GM10266 (cell line): ENCODE measurements around the gene NIPA2.

Experiments
- DNase-seq: peaks from one replicate; pipeline ENCODE4 v3.0.0; 2012; ENCODE audit errors: extremely low spot score
- TF ChIP-seq, protein P1 (sequence below): IDR thresholded peaks from 2 replicates; pipeline ENCODE4 v1.5.1; 2012; ENCODE audit warnings: mild to moderate bottlenecking, low read depth; ENCODE audit not compliant: control insufficient read depth, insufficient read depth; ENCODE audit errors: missing control alignments

NIPA2 gene

GRCh38 chr15:22868928-22869327 lies 30.5 kb downstream of the NIPA2 start:
- TF ChIP-seq, protein P1, sequence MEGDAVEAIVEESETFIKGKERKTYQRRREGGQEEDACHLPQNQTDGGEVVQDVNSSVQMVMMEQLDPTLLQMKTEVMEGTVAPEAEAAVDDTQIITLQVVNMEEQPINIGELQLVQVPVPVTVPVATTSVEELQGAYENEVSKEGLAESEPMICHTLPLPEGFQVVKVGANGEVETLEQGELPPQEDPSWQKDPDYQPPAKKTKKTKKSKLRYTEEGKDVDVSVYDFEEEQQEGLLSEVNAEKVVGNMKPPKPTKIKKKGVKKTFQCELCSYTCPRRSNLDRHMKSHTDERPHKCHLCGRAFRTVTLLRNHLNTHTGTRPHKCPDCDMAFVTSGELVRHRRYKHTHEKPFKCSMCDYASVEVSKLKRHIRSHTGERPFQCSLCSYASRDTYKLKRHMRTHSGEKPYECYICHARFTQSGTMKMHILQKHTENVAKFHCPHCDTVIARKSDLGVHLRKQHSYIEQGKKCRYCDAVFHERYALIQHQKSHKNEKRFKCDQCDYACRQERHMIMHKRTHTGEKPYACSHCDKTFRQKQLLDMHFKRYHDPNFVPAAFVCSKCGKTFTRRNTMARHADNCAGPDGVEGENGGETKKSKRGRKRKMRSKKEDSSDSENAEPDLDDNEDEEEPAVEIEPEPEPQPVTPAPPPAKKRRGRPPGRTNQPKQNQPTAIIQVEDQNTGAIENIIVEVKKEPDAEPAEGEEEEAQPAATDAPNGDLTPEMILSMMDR: no peak
- no peak for DNase-seq

DNA sequence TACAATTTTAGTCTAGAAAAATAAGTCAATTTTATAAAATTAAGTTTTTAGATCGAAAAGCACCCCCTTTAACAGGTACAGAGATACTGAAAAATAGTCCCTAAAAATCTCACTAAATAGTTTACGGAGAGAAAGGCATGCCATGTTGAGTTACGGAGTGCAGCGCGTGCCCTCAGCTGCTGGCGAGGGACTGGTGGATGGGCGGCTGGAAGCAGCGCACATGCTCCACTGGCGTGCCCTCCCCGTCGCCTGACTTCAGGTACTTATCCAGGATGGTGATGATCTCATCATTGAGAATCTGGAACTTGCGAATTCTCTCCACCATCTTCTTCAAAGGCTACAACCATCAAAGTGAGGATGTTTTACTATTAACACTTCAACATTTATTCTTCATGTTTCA lies 31.4 kb downstream of the NIPA2 start:
- TF ChIP-seq, protein P1: no peak

GRCh38 chr15:22870865-22871264 lies 32.4 kb downstream of the NIPA2 start:
- no peak for DNase-seq
- TF ChIP-seq, protein P1: no peak

More for the DNA sequence above, 31.4 kb downstream of the NIPA2 start:
- DNase-seq: no peak

- TF ChIP-seq, protein P1: no peak
- DNase-seq: no peak
Observed at GRCh38 chr15:22871481-22872086, 33.1 kb downstream of the NIPA2 start.

- TF ChIP-seq, protein P1: no peak
- DNase-seq: no peak
Observed at GRCh38 chr15:22872936-22873701, 34.7 kb downstream of the NIPA2 start.

- TF ChIP-seq, protein P1: no peak
- DNase-seq: no peak
Observed at GRCh38 chr15:22873841-22874240, 35.4 kb downstream of the NIPA2 start.

GRCh38 chr15:22874256-22874655 lies 35.8 kb downstream of the NIPA2 start:
- no peak for DNase-seq
- TF ChIP-seq, protein P1: no peak
